Measurements from ENCODE around the gene KIF16B. TPM values are rescaled to one million over a fixed set of nuclear protein-coding genes. Genes with fewer than 3 reads are reported as not detected.

Gene KIF16B
- total and polyA plus RNA-seq, 10 of the 15 experiments (the other 5 are each of a cell fraction or from before 2014, with no cell fraction given) = 0.21 to 5.2 (median 3.0) TPM

DNA sequence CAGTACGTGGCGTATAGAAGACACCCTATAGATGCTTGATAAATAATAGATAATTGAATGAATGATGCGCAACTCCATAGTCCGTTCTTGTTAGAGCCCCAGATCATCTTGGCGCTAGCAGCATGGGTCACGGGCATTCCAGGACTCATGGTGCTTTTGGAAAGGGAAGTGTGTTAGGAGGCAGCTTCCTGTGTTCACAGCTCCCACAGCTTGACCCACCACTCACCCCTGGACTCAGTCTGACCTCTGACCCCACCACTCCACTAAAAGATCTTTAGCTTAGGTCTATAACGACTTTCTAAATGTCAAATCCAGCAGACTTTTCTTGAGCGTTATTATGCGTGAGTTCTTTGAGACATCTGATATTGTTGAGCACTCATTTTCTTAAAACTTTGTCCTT lies 35.8 kb upstream of the KIF16B start:
- intact Hi-C loops (cut with micrococcal nuclease; ENCODE audit: unreplicated experiment) = no loop called here
- WGBS (ENCODE audit: insufficient coverage, insufficient replicate concordance, low lambda C conversion rate, missing lambda C conversion rate) = 72% methylated on average over 8 of the region's 9 CpGs
- H4K20me1 ChIP-seq (ENCODE audit: control insufficient read depth, insufficient read depth) = no peaks in the 10 kb centered on the region
- ATAC-seq (no peak), DNase-seq (ENCODE audit: low read depth, low spot score) (no peak), FAIRE-seq (no peak)
- no peaks in the 10 kb centered on the region for H3K4me1 ChIP-seq (ENCODE audit: control insufficient read depth, insufficient read depth, low read length)
- no peaks in the 10 kb centered on the region for H3K27me3 ChIP-seq (replicated peaks in 1 of 2; ENCODE audit: control insufficient read depth in 2 of 2, insufficient read depth in 2 of 2, low read length in 1 of 2)
- H3K4me2 ChIP-seq (ENCODE audit: control insufficient read depth, insufficient read depth) = no peak overlapping the region
- no peak overlapping the region for H2AFZ ChIP-seq (ENCODE audit: control insufficient read depth, low read depth, low read length)
- CTCF ChIA-PET = no interaction called here
- no TSS peak for BruUV-seq (replicated peaks)
- in situ Hi-C loops (cut with MboI) = no loop called here
- no peaks in the 10 kb centered on the region for H3K36me3 ChIP-seq (ENCODE audit: control insufficient read depth in 2 of 2, insufficient read depth in 2 of 2, low read length in 1 of 2)
- H3K9ac ChIP-seq (ENCODE audit: control insufficient read depth, insufficient read depth, low read length) = no peak overlapping the region
- SMC1A ChIA-PET (ENCODE audit: uncharacterized antibody, unreplicated experiment) = interaction anchor here (0.8 kb wide), 1 partner anchor 13 kb away, joined by 3 read pairs; no protein-coding TSS in a partner anchor
- no peak overlapping the region for H3K27ac ChIP-seq (ENCODE audit: control insufficient read depth, insufficient read depth)
- POLR2A ChIA-PET = no interaction called here
- no peaks in the 10 kb centered on the region for H3K9me3 ChIP-seq (replicated peaks; ENCODE audit: control insufficient read depth, insufficient read depth, low read length)
- H3K4me3 ChIP-seq = no peak overlapping the region
- RAD21 ChIA-PET (ENCODE audit: unreplicated experiment) = no interaction called here
- H3K79me2 ChIP-seq (ENCODE audit: control insufficient read depth, insufficient read depth, low read length) = no peaks in the 10 kb centered on the region
- TF ChIP-seq ZBTB40 (IDR thresholded peaks at IDR 0.05; ENCODE audit: borderline replicate concordance) (no peak), SRF (IDR thresholded peaks at IDR 0.05; ENCODE audit: low read depth in 2 of 2, low read length in 2 of 2) (no peak), NFIC (IDR thresholded peaks at IDR 0.05; ENCODE audit: low read depth, low read length) (no peak), CUX1 (IDR thresholded peaks at IDR 0.05; ENCODE audit: insufficient replicate concordance, low read depth, low read length) (no peak), TAF1 (IDR thresholded peaks at IDR 0.05; ENCODE audit: borderline replicate concordance, low read depth, low read length) (no peak), BRCA1 (IDR thresholded peaks at IDR 0.05; ENCODE audit: low read depth, low read length) (no peak)
- TF ChIP-seq, protein P1, sequence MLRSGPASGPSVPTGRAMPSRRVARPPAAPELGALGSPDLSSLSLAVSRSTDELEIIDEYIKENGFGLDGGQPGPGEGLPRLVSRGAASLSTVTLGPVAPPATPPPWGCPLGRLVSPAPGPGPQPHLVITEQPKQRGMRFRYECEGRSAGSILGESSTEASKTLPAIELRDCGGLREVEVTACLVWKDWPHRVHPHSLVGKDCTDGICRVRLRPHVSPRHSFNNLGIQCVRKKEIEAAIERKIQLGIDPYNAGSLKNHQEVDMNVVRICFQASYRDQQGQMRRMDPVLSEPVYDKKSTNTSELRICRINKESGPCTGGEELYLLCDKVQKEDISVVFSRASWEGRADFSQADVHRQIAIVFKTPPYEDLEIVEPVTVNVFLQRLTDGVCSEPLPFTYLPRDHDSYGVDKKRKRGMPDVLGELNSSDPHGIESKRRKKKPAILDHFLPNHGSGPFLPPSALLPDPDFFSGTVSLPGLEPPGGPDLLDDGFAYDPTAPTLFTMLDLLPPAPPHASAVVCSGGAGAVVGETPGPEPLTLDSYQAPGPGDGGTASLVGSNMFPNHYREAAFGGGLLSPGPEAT (IDR thresholded peaks at IDR 0.05; ENCODE audit: low read depth) = no peak
- TF ChIP-seq, protein P2, sequence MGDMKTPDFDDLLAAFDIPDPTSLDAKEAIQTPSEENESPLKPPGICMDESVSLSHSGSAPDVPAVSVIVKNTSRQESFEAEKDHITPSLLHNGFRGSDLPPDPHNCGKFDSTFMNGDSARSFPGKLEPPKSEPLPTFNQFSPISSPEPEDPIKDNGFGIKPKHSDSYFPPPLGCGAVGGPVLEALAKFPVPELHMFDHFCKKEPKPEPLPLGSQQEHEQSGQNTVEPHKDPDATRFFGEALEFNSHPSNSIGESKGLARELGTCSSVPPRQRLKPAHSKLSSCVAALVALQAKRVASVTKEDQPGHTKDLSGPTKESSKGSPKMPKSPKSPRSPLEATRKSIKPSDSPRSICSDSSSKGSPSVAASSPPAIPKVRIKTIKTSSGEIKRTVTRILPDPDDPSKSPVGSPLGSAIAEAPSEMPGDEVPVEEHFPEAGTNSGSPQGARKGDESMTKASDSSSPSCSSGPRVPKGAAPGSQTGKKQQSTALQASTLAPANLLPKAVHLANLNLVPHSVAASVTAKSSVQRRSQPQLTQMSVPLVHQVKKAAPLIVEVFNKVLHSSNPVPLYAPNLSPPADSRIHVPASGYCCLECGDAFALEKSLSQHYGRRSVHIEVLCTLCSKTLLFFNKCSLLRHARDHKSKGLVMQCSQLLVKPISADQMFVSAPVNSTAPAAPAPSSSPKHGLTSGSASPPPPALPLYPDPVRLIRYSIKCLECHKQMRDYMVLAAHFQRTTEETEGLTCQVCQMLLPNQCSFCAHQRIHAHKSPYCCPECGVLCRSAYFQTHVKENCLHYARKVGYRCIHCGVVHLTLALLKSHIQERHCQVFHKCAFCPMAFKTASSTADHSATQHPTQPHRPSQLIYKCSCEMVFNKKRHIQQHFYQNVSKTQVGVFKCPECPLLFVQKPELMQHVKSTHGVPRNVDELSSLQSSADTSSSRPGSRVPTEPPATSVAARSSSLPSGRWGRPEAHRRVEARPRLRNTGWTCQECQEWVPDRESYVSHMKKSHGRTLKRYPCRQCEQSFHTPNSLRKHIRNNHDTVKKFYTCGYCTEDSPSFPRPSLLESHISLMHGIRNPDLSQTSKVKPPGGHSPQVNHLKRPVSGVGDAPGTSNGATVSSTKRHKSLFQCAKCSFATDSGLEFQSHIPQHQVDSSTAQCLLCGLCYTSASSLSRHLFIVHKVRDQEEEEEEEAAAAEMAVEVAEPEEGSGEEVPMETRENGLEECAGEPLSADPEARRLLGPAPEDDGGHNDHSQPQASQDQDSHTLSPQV (IDR thresholded peaks at IDR 0.05) = no peak

Data from GM12878 (cell line).